ENCODE measurements around the gene RBKS. TPM values are rescaled to one million over a fixed set of nuclear protein-coding genes. Genes with fewer than 3 reads are reported as not detected.

RBKS gene
- total and polyA plus RNA-seq, 2 of the 13 experiments (the other 11 are each of a cell fraction or from before 2014, with no cell fraction given) = 7.7 to 8.3 TPM

DNA sequence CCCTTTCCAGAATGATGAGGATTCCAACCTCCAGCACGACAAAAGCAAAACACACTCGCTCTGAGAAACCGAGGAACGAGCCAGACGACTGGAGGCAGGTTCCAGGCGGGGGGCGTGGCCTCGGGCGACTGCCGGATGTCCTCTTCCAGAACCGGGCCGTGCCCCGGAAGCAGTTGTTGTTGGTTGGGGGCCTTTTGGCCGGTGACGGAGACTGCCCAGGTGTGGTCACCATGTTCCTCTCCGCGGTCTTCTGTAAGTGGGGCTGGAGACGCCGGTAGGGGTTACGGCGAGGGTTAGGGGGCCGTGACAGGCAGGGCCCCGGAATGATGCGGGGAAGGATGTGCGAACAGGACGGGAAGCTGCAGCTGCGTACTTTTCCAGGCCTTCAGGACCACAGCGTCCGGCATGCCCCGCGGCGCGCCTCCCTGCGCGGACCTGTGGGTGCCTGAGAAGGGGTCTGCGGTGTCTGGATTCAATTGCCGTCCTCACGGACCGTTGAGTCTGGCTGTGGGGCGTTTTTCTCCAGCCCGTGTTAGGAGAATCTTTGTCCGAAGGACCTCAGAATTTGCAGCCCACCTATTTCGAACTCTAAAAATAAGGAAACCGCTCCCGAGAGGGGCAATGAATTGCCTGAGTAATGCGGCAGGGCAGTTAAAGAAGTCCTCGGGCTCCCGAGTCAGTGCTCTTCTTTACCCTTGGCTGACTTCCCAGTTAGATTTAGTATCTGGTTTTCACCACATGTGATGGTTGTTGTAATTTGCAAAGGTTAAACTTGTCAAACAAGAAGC lies 118.4 kb downstream of the RBKS start, which contains the start of gene MRPL33 (continued):
- TF ChIP-seq, protein P1, sequence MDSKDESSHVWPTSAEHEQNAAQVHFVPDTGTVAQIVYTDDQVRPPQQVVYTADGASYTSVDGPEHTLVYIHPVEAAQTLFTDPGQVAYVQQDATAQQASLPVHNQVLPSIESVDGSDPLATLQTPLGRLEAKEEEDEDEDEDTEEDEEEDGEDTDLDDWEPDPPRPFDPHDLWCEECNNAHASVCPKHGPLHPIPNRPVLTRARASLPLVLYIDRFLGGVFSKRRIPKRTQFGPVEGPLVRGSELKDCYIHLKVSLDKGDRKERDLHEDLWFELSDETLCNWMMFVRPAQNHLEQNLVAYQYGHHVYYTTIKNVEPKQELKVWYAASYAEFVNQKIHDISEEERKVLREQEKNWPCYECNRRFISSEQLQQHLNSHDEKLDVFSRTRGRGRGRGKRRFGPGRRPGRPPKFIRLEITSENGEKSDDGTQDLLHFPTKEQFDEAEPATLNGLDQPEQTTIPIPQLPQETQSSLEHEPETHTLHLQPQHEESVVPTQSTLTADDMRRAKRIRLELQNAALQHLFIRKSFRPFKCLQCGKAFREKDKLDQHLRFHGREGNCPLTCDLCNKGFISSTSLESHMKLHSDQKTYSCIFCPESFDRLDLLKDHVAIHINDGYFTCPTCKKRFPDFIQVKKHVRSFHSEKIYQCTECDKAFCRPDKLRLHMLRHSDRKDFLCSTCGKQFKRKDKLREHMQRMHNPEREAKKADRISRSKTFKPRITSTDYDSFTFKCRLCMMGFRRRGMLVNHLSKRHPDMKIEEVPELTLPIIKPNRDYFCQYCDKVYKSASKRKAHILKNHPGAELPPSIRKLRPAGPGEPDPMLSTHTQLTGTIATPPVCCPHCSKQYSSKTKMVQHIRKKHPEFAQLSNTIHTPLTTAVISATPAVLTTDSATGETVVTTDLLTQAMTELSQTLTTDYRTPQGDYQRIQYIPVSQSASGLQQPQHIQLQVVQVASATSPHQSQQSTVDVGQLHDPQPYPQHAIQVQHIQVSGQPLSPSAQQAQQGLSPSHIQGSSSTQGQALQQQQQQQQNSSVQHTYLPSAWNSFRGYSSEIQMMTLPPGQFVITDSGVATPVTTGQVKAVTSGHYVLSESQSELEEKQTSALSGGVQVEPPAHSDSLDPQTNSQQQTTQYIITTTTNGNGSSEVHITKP (CRISPR knock-in tag; IDR thresholded peaks at IDR 0.05; ENCODE audit: low read depth) = peak; percentile 35; the same call in 1 of the 2 replicates
- TF ChIP-seq CENPX (CRISPR knock-in tag; IDR thresholded peaks at IDR 0.05) (no peak), SOX5 (CRISPR knock-in tag; IDR thresholded peaks at IDR 0.05; ENCODE audit: borderline replicate concordance) (peak; percentile 52; the same call in 1 of the 2 replicates), BRD4 (CRISPR knock-in tag; IDR thresholded peaks at IDR 0.05) (no peak; the same call in 1 of the 2 replicates), HDAC1 (CRISPR knock-in tag; IDR thresholded peaks at IDR 0.05) (peak; percentile 77), FOSL2 (CRISPR knock-in tag; IDR thresholded peaks at IDR 0.05) (peak; percentile 66), MXD4 (CRISPR knock-in tag; IDR thresholded peaks at IDR 0.05) (peak; percentile 83), FOXA3 (CRISPR knock-in tag; IDR thresholded peaks at IDR 0.05) (peak; percentile 68; the same call in 1 of the 2 replicates), ZNF878 (CRISPR knock-in tag; IDR thresholded peaks at IDR 0.05) (peak; percentile 92; the same call in 1 of the 2 replicates), NFYC (CRISPR knock-in tag; IDR thresholded peaks at IDR 0.05) (peak; percentile 40; the same call in 1 of the 2 replicates), KMT2A (CRISPR knock-in tag; IDR thresholded peaks at IDR 0.05) (peak; percentile 99), ELF3 (CRISPR knock-in tag; IDR thresholded peaks at IDR 0.05) (peak; percentile 94), SIN3B (IDR thresholded peaks at IDR 0.05; ENCODE audit: low read length) (peak; percentile 60; the same call in 1 of the 2 replicates)

Data from HepG2 (cell line).